GM10248 (cell line): Measurements from ENCODE around the gene ROBO1.

Experiments used
- CTCF ChIA-PET: fragments of 300-600 bp; sonication (Branson Sonifier 250); formaldehyde crosslinking; extraction: SDS; loops from one replicate; lab custom pipeline; 2021; ENCODE audit warnings: antibody characterized with exemption; lab: Yijun Ruan, JAX
- POLR2A ChIA-PET: fragments of 350-650 bp; sonication (Branson Sonifier 250); formaldehyde crosslinking; extraction: SDS; loops from one replicate; lab custom pipeline; 2020; ENCODE audit warnings: antibody characterized with exemption; lab: Yijun Ruan, JAX
- DNase-seq: peaks from one replicate; pipeline ENCODE4 v3.0.0; 2012; ENCODE audit errors: extremely low spot score
- CTCF ChIP-seq: IDR thresholded peaks from 2 replicates; pipeline ENCODE4 v1.5.1; 2012; ENCODE audit warnings: mild to moderate bottlenecking, low read depth; ENCODE audit errors: extremely low read depth, missing control alignments, control extremely low read depth

ROBO1 gene

GRCh38 chr3:78614486-78614885, 1153.3 kb downstream of the ROBO1 start:
- no peak for TF ChIP-seq CTCF
- CTCF ChIA-PET = no interaction called here

GRCh38 chr3:78613421-78613879, 1154.3 kb downstream of the ROBO1 start:
- POLR2A ChIA-PET = no interaction called here
- no peak for TF ChIP-seq CTCF

More at GRCh38 chr3:78614486-78614885, 1153.3 kb downstream of the ROBO1 start:
- POLR2A ChIA-PET = no interaction called here
- DNase-seq = no peak

GRCh38 chr3:78611278-78611677, 1156.5 kb downstream of the ROBO1 start:
- CTCF ChIA-PET = no interaction called here
- DNase-seq = no peak
- POLR2A ChIA-PET = no interaction called here
- no peak for TF ChIP-seq CTCF

More at GRCh38 chr3:78613421-78613879, 1154.3 kb downstream of the ROBO1 start:
- no peak for DNase-seq
- CTCF ChIA-PET = no interaction called here

- no peak for TF ChIP-seq CTCF
- ChIA-PET CTCF (no interaction called here), POLR2A (no interaction called here)
- DNase-seq = no peak
Measured at GRCh38 chr3:78610462-78611125, 1157.2 kb downstream of the ROBO1 start.

GRCh38 chr3:78606756-78607155, 1161.0 kb downstream of the ROBO1 start:
- POLR2A ChIA-PET = no interaction called here
- no peak for DNase-seq
- no peak for TF ChIP-seq CTCF
- CTCF ChIA-PET = interaction anchor here (1.2 kb wide), 1 partner anchor 112 kb away, joined by 3 read pairs; no protein-coding TSS in a partner anchor

GRCh38 chr3:78605178-78605577, 1162.6 kb downstream of the ROBO1 start:
- POLR2A ChIA-PET = no interaction called here
- no peak for TF ChIP-seq CTCF
- DNase-seq = no peak
- CTCF ChIA-PET = no interaction called here
